Stimulated activated memory B cell treated with anti-CD40 and anti-IgM and Interleukin-4, amounts not matched to agents 10 μg/mL and 1 μg/mL and 100 μg/mL, for 72 hours (primary cell): ENCODE results near the gene TPK1.

Experiments used
- ATAC-seq: fragments of 150-1000 bp; cut with Tn5 transposase; 2 replicates; pipeline ENCODE4 v1.10.0; 2021
- H3K27ac Mint-ChIP-seq: one replicate; pipeline ENCODE4 v1.8.0; 2022; ENCODE audit warnings: mild to moderate bottlenecking, mixed read lengths
- H3K27me3 Mint-ChIP-seq: one replicate; pipeline ENCODE4 v1.8.0; 2022; ENCODE audit warnings: mixed read lengths
- H3K36me3 Mint-ChIP-seq: one replicate; pipeline ENCODE4 v1.8.0; 2022; ENCODE audit warnings: mixed read lengths
- H3K4me1 Mint-ChIP-seq: one replicate; pipeline ENCODE4 v1.8.0; 2022; ENCODE audit warnings: mixed read lengths
- H3K4me3 Mint-ChIP-seq: one replicate; pipeline ENCODE4 v1.8.0; 2022; ENCODE audit warnings: mild to moderate bottlenecking, moderate library complexity, mixed read lengths
- H3K9me3 Mint-ChIP-seq: one replicate; pipeline ENCODE4 v1.8.0; 2022; ENCODE audit warnings: mixed read lengths

The TPK1 gene

GRCh38 chr7:144414815-144415214 is 421.0 kb downstream of the TPK1 start:
- Mint-ChIP-seq H3K36me3 (no peaks in the 10 kb centered on the region), H3K27ac (no peak overlapping the region), H3K4me3 (no peak overlapping the region), H3K4me1 (no peaks in the 10 kb centered on the region), H3K9me3 (no peaks in the 10 kb centered on the region), H3K27me3 (no peaks in the 10 kb centered on the region)
- no peak for ATAC-seq

DNA sequence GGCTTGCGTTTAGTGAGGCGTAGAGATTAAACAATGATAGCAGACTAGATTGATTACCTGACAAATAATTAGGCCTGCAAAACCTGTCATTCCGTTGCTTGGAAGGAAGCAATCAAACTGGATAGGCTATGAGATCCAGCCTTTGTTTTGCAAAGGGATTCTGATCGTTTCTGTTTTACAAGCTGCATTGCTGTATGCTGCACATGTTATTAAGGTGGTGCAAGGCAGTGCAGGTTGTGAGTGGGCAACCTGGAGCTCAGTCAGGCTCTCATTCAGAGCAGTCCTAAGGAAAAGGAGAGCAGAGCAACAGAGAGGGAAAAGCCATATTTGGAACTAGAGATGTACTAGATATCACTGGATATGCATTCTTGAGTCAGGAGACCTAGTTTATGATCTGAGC is 425.4 kb downstream of the TPK1 start:
- Mint-ChIP-seq H3K4me3 (no peak overlapping the region), H3K27me3 (peaks cover 20% of the 10 kb centered on the region), H3K36me3 (no peaks in the 10 kb centered on the region), H3K27ac (no peak overlapping the region), H3K9me3 (no peaks in the 10 kb centered on the region), H3K4me1 (no peaks in the 10 kb centered on the region)
- no peak for ATAC-seq

GRCh38 chr7:144408121-144408520 is 427.7 kb downstream of the TPK1 start:
- peaks cover 29% of the 10 kb centered on the region for H3K27me3 Mint-ChIP-seq
- H3K4me3 Mint-ChIP-seq: no peak overlapping the region
- no peak for ATAC-seq
- no peaks in the 10 kb centered on the region for H3K36me3 Mint-ChIP-seq
- no peak overlapping the region for H3K27ac Mint-ChIP-seq
- no peaks in the 10 kb centered on the region for H3K4me1 Mint-ChIP-seq
- H3K9me3 Mint-ChIP-seq: no peaks in the 10 kb centered on the region

DNA sequence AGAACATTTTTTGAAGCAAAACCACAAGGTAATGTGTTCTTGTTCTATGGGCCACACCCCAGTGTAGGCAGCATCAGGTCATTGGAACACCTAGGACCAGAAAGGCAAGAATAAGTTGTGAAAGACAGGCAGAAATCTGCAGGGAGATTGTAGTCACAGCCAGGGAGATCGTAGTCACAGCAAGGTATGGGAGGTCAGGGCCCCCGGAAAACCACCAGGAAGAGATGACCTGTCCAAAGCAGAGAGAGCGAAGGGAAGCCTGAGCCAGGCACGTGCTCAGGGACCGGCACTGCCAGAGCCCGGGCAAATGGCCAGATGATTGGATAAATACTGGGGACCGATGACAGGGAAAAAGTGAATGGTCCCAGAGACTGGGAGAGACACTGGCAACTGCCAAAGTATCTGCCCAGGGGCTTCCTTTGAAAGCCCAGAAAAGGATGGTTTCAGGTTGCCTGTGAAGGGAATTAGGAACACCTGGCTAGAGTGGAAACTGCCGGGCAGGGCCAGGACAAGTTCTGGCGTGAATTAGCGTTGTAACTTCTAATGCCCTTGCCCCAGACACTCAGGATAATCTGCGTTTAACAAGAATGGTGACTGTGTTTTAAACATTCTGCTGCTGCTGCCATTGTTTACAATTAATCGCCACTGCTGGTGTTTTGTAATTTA is 428.5 kb downstream of the TPK1 start:
- Mint-ChIP-seq H3K4me1 (no peaks in the 10 kb centered on the region), H3K4me3 (no peak overlapping the region)
- ATAC-seq: no peak

DNA sequence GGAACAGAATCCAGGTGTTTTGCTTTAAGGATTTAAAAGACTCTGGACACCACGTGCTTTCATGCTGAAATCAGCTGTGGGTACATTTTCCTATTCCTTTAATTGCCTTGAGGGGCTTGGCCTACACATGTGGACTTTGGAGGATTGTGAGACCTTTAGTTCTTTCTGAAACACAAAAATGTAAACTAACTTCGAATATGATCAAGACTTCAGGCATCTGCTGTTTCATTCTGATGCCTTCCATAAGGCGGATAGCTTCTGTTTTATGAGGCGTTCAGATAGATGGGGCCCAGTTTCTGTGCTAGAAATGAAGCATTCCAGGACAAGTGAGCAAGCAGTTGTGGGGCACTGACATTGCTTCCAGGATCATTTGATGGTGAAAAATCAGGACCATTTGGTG is 430.9 kb downstream of the TPK1 start:
- peaks cover 43% of the 10 kb centered on the region for H3K27me3 Mint-ChIP-seq
- no peaks in the 10 kb centered on the region for H3K36me3 Mint-ChIP-seq
- H3K4me3 Mint-ChIP-seq: no peak overlapping the region
- no peak for ATAC-seq
- H3K9me3 Mint-ChIP-seq: no peaks in the 10 kb centered on the region
- no peaks in the 10 kb centered on the region for H3K4me1 Mint-ChIP-seq
- H3K27ac Mint-ChIP-seq: no peak overlapping the region

More for the DNA sequence above, 428.5 kb downstream of the TPK1 start:
- H3K36me3 Mint-ChIP-seq: no peaks in the 10 kb centered on the region
- H3K27me3 Mint-ChIP-seq: peaks cover 29% of the 10 kb centered on the region
- no peak overlapping the region for H3K27ac Mint-ChIP-seq
- H3K9me3 Mint-ChIP-seq: no peaks in the 10 kb centered on the region

DNA sequence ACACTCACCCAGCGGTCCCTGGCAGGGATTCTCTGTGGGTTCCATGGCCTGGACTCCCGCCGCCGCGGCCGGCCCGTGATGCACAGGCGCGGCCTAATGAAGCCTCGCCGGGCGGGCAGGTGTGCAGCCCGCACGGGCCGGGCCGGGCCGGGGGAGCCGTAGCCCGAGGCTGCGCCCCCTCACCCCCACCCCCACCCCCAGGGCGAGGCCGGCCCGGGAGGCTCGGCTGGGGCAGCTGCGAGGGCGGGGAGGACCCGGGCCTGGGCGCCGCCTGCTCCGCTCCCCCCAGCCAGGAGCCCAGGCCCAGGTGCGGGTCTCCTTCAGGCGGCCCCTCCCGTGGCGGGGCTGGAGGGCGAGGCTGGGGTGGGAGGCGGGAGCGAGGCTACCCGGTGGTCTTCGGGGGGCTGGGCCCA is 432.2 kb downstream of the TPK1 start, which contains the start of gene NOBOX:
NOBOX (minus strand) TSS at position 45 of the 413 bp plus-strand sequence.
- Mint-ChIP-seq H3K4me3 (no peak within 1 kb of the TSS), H3K27me3 (peaks cover 42% of the 10 kb centered on the region), H3K36me3 (no peaks in the 10 kb centered on the region), H3K9me3 (no peaks in the 10 kb centered on the region), H3K4me1 (no peaks in the 10 kb centered on the region), H3K27ac (no peak within 1 kb of the TSS)
- ATAC-seq: peak; percentile 63

DNA sequence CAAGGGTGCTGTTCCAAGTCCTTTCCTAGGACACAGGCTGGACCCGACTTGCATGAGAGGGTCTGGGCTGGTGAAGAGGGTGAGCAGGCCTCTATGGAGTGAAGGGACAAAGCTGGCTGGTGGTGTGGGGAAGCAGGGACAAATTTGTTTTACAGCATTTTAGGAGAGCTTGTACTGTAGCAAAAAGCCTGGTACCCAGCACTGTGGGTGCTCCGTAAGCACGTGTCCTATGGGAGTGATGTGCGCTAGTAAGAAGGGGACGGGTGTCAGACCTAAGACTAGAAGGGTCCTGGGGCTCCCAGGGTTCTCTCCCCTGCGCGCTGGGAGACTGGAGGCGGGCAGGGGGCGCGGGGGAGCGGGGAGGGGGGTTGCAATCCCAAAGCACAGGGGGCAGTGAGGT is 432.8 kb downstream of the TPK1 start:
- Mint-ChIP-seq H3K4me3 (no peak overlapping the region), H3K27me3 (peaks cover 37% of the 10 kb centered on the region), H3K9me3 (no peaks in the 10 kb centered on the region), H3K36me3 (no peaks in the 10 kb centered on the region), H3K27ac (no peak overlapping the region), H3K4me1 (no peaks in the 10 kb centered on the region)
- ATAC-seq: no peak
